ENCODE data around the gene NDUFAF4. TPM values are rescaled to one million over a fixed set of nuclear protein-coding genes. Genes with fewer than 3 reads are reported as not detected.

The NDUFAF4 gene
- total and polyA plus RNA-seq, 2 of the 13 experiments (the other 11 are each of a cell fraction or from before 2014, with no cell fraction given): 41.3 to 59.7 TPM

GRCh38 chr6:96878143-96878542 lies 19.5 kb downstream of the NDUFAF4 start:
- in situ Hi-C loops (cut with HindIII; ENCODE audit: extremely low pct_ligation_motif_present, low pct_unique_long_range_greater_than_20kb): no loop called here
- no peak overlapping the region for H3K4me3 ChIP-seq (replicated peaks in 1 of 3; ENCODE audit: insufficient read depth in 1 of 3, low read depth in 2 of 3, low read length in 3 of 3)
- no peak overlapping the region for H2AFZ ChIP-seq (ENCODE audit: low read length)
- FAIRE-seq (no peak), ATAC-seq (no peak), DNase-seq (ENCODE audit: low spot score) (no peak)
- BruUV-seq (replicated peaks): no TSS peak
- no peak for TF ChIP-seq ELF3 (CRISPR knock-in tag; IDR thresholded peaks at IDR 0.05)
- TF ChIP-seq ARNT (IDR thresholded peaks at IDR 0.05): no peak
- TF ChIP-seq ZNF225 (CRISPR knock-in tag; IDR thresholded peaks at IDR 0.05): no peak
- TF ChIP-seq FOXK2 (IDR thresholded peaks at IDR 0.05): no peak
- no peak for TF ChIP-seq TAF15 (IDR thresholded peaks at IDR 0.05; ENCODE audit: low read depth, low read length, poor library complexity, severe bottlenecking)
- no peak for TF ChIP-seq ZNF816 (CRISPR knock-in tag; IDR thresholded peaks at IDR 0.05; ENCODE audit: borderline replicate concordance)
- no peak for TF ChIP-seq ZNF121 (CRISPR knock-in tag; IDR thresholded peaks at IDR 0.05)
- no peak for TF ChIP-seq AGO1 (IDR thresholded peaks at IDR 0.05; ENCODE audit: low read depth, low read length, poor library complexity, severe bottlenecking)
- TF ChIP-seq ISX (CRISPR knock-in tag; conservative IDR thresholded peaks at IDR 0.05): no peak
- no peak for TF ChIP-seq MTA1 (CRISPR knock-in tag; IDR thresholded peaks at IDR 0.05; ENCODE audit: borderline replicate concordance)
- TF ChIP-seq SRF (IDR thresholded peaks at IDR 0.05; ENCODE audit: low read depth, low read length): no peak
- TF ChIP-seq ZNF451 (CRISPR knock-in tag; IDR thresholded peaks at IDR 0.05): no peak
- TF ChIP-seq KLF13 (CRISPR knock-in tag; IDR thresholded peaks at IDR 0.05): no peak
- TF ChIP-seq IRX3 (CRISPR knock-in tag; IDR thresholded peaks at IDR 0.05; ENCODE audit: borderline replicate concordance, low read depth): no peak
- H3K27ac ChIP-seq (ENCODE audit: extremely low read length, insufficient read depth, low read length): no peak overlapping the region
- no peaks in the 10 kb centered on the region for H3K36me3 ChIP-seq (replicated peaks in 1 of 2; ENCODE audit: control insufficient read depth in 1 of 2, insufficient read depth in 2 of 2, low read length in 2 of 2)
- H3K79me2 ChIP-seq (ENCODE audit: insufficient read depth, low read length): no peaks in the 10 kb centered on the region
- ChIA-PET CTCF (ENCODE audit: low intra/inter-chr PET ratio, low total read pairs) (no interaction called here), POLR2A (no interaction called here)
- H3K9me3 ChIP-seq (ENCODE audit: low read length): no peaks in the 10 kb centered on the region
- intact Hi-C loops (cut with micrococcal nuclease; ENCODE audit: unreplicated experiment): no loop called here
- H4K20me1 ChIP-seq (ENCODE audit: insufficient read depth, low read length): no peaks in the 10 kb centered on the region
- H3K4me1 ChIP-seq (ENCODE audit: insufficient read depth, low read length): no peaks in the 10 kb centered on the region
- H3K27me3 ChIP-seq (ENCODE audit: control insufficient read depth in 1 of 2, insufficient read depth in 2 of 2, low read length in 2 of 2): peaks cover 0 to 9% of the 10 kb centered on the region in 2 experiments; a peak in 1 of 5 replicates
- no peak overlapping the region for H3K4me2 ChIP-seq (ENCODE audit: low read depth, low read length)
- no peak overlapping the region for H3K9ac ChIP-seq (ENCODE audit: insufficient read depth, low read depth, low read length)

Measured in HepG2 (cell line).